Inferior parietal cortex (tissue), 1 donor: ENCODE results near the gene VWA5B1.

Experiments used
- DNase-seq: peaks from one replicate; pipeline ENCODE4 v3.0.0-alpha.2; 2016; ENCODE audit errors: extremely low spot score

Gene VWA5B1

DNA sequence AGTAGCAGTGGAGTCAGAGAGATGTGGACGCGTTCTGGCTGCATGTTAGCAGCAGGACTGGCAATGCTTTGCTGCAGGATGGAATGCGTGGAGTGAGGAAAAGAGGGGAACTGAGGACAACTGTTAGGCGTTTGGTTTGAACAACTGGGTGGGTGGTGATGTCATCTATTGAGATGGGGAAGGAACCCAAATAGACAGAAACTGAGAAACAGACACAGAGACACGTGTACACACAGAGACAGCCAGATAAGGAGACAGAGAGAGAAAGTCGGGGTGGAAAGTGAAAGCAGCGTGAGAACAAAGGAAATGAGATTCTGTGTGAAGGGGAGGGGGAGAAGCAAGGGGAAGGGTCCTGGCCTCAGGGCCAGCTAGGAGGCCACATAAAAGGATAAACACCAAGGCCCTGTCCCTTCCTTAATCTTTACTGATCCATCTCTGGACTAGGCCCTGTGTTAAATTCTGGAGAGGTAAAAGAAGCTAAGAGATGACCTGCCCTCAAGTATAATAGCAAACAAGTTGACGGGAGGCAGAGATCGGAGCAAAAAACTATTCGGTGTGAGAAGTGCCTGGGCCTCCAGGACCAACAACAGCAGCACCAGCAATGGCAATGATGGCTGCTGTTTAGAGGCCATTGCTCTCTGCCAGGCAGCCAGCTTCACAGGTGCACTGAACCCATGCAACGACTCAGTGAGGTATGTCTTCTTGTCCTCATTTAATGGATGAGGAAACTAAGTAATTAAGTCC lies 31.6 kb downstream of the VWA5B1 start:
- no peak for DNase-seq

DNA sequence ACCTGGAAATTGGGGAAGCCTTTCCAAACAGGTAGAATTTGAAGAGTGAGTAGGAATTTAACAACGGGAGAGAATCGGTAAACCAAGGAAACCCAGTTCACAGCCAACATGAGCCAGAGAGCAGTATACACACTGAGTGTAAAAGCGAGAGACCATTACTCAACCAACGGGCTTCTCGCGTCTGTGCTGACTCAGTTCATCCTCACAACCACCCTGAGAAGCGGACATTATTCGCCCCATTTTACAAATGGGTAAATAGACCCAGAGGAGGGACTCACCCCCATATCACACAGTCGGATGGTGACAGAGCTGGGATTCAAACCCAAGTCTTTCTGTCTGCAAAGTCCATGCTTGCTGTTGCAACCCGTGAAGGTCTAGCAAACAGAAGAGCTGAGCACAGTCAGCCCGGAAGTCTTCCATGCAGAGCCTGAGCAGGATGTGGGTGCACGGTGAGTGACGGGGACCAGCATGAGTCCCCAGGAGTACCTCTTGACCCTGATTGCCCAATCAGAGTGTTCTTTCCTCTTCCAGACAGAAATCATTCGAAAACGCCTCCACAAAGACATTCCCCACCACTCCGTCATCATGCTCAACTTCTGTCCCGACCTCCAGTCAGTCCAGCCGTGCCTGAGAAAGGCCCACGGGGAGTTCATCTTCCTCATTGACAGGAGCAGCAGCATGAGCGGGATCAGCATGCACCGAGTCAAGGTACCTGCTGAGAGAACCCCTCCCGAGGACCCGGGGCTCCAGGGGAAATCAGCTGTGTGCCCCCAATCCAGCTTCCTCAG lies 32.3 kb downstream of the VWA5B1 start:
- no peak for DNase-seq

DNA sequence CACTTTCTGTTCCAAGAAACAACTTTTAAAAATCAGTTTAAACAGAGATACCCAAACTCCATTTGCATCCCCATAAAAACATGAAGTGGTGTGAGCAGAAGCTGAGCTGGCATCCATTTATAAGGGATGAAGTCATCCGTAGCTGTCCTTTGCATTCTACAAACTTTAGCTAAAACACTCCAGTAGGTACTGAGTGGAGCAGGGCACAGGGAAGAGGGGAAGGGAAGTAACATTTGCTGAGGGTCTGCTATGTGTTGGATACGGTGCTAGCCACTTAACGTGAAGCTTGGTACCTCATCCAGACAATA lies 32.9 kb downstream of the VWA5B1 start:
- no peak for DNase-seq

DNA sequence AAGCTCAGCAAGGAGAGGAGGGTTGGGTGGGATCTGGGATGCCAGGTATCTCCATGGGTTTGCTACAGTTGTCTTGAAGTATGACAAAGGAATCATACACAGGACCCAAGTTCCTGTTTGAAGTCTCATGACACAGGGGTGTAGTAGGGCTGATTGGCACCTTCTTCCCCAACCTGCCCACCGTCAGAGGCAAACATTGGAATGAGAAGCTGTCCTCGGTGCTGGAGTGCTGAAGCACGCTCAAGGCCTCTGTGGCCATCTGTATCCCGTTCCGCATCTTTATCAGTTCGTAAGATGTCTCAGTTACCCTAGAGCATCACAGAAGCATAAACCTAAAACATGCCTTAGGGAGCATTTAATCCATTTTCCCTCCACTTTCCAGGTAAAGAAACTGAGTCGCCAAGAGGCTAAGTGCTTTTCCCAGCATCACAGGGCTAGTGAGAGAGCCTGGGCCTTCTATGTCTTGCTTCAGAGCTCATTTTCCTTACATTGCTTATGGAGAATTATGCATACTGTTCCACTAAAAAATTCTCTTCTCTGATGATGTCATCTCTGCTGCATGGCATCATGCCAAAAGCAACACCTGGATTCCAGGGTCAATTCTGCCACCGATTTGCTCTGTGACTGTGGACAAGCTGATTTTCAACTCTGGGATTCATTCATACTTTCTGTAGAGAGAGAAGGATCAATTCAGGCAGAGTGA lies 34.2 kb downstream of the VWA5B1 start:
- no peak for DNase-seq

DNA sequence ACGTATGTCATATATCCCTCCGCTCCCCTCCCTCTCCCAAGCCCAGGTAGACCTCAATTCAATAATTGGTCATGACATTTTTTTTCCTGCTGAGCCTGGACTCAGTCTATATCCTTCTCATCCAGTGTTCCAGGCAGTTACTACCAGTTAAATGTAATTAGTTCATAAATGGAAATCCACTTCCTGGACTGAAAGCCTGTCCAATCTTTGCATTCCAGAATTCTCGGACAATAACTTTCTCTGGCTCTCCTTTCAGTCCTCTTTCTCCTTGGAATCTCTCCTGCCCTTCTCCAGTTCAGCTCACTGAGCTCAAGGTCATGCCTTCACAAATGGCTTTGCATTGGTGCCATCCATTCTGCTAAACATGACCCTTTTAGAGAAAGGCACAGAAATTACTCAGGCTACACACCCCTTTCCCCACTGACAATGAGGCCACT lies 34.8 kb downstream of the VWA5B1 start:
- DNase-seq, result peak; percentile 9

DNA sequence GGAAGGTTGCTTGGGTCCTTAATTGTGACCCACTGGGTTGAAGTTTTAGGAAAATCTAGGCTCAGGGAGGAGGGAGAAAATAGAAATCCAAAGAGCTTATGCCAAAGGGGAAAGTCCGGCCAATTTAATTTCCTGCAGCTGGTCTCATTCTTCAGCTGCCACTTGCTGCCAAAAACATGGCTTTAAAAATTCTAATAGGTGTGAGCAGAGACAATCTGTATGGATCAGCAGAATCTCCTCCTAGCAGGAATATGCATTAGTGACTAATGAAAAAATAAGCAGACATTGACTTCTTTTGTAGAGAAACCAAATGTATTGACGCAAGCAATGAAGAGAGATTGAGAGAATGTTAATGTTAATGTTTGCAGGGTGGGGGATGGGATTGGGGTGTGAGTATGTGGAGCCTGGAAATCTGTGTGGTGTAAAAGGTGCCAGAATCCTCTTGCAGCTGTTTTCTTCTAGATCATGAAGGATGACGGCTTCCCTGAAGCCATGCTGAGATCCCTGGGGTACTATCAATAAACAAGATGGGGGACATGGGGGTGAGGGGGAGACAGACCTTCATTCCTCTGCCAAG lies 35.3 kb downstream of the VWA5B1 start:
- DNase-seq, result peak; percentile 17

DNA sequence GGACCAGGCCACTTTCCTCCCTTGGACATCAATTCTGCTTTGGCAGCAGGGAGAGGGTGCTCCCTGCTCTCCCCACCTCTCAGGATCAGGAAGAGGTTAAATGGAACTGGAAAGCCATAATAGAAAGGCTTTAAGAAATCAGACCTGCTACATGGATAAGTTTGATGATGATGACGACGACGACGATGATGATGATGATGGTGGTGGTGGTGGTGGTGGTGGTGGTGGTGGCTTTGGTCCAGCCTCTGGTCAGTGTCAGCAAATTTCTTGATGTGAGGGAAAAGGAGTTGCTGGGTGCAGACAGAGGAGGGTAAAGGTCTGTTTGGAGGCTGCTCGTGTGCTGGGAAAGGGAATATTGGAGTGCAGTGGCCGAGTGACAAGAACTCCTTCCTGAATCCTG lies 36.8 kb downstream of the VWA5B1 start:
- DNase-seq, result no peak

DNA sequence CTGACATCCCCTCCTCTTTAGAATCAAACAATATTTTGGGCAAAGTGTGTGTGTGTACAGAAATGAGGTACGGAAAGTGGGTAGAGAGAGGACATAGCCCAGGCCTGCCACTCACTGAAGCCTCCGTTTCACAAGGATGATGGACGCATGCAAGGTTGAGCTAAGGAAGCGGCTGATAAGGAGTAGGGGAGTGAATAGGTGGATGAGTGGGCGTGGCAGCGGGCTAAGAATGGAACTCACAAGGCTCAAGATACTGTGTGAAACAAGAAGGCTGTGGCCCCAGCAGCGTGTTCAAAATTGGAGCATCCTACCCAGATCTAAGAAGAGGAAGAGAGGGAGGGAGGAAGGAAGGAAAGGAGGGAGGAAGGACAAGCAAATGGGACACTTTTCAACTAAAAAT lies 37.5 kb downstream of the VWA5B1 start:
- DNase-seq, result no peak

DNA sequence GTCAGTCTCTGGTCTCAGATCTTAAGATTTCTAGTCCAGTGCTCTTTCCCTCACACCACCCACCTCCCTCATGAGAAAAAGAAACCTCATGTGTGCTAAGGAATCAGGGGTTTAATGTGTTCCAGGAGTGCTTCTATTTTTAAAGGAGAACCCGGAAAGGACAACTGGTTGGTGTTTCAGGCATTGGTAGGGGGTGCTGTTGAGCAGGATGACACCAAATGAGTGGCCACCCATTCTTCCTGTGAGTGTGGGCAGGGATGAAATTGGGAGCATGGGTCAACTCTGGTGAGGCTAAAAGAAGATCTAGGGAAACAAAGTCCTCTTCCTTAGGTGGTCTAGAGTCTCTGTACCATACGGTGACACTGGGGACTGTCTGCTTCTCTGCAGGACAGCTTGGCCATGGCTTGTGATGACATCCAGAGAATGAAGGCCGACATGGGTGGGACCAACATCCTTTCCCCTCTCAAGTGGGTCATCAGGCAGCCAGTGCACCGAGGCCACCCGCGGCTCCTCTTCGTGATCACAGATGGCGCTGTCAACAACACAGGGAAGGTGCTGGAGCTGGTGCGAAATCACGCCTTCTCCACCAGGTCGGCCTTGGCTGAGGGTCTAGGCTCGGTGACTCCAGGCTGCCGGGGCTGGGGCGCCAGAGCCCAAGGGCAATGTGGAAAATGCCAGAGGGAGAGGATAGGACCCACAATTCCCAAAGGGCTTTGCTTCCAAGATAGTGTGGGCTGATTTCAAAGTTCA lies 39.3 kb downstream of the VWA5B1 start:
- DNase-seq, result no peak

DNA sequence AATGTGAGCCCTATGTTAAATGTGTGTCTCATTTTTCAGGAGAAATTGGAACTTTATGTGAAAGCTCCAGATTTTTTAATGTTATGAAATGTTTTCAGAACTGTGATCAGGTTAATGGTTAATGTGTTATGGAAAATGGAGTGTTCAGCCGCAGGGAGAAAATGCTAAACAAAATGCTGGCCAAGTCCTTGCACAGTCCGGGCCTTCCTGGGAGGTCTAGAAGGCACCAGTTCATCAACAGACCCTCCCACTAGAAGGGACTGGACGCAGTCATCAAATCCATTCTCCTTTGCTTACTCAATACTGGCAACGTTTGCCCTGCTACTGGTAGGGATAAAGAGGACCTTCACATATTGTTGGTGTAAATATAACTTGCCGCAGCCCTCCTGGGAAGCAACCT lies 43.4 kb downstream of the VWA5B1 start:
- no peak for DNase-seq

DNA sequence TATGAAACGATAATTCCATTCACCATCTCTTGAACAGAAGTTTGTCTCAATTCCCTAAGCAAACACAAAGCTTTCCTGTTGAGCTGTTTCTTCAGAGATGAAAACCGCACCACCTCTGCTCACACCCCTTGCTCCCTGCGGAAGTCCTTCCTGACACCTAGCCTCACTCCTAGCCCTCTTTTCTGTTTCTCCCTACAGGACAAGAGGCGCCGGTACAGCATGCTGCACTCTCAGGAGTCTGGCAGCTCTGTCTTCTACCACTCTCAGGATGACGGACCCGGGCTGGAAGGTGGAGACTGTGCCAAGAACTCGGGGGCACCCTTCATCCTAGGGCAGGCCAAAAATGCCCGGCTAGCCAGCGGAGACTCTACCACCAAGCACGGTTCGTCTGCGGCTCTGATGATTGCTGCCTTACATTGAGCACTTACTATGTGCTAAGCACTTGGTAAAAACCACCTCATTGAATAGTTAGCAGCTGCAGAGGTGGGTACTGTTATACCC lies 45.5 kb downstream of the VWA5B1 start:
- DNase-seq, result no peak

DNA sequence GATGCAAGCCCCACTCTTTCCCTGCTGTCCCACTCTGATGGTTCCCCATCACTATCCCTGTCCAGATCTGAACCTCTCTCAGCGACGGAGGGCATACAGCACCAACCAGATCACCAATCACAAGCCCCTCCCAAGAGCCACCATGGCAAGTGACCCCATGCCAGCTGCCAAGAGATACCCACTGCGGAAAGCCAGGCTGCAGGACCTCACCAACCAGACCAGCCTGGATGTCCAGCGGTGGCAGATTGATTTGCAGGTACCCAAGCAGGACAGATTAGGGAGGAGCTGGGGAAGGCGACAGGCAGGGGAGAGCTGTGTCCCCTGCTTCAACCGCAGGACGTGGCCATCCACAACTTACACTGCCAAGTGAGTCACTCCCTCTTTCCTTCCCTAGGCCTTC lies 46.9 kb downstream of the VWA5B1 start:
- no peak for DNase-seq

DNA sequence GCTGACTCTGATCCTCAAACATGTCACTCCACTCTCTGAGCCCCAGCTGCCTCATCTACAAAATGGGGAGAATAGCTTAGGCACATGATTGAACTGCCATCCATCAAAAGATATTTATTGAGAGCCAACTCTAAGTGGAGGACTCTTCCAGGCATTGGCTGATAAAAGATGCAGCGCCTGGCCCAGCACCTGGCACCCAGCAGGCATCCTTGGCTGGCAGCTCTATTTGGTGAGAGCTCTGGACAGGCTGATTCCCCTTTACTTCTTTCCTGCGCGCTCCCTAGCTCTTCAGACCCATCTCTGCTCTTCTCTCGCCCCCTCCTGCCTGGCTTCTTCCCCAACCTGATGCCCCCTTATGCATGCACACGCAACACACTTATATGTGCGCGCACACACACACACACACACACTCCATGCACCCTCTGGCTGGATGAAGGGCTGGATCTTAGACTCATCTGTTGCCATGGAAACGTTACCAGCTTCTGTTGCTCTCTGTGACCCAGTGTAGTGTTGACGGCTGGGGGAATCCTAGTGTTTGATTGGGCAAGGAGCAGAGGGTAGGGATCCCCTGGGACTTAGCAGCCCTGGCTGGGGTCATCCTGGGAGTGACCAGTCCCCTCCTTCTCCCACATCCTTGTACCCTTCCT lies 49.3 kb downstream of the VWA5B1 start:
- no peak for DNase-seq

DNA sequence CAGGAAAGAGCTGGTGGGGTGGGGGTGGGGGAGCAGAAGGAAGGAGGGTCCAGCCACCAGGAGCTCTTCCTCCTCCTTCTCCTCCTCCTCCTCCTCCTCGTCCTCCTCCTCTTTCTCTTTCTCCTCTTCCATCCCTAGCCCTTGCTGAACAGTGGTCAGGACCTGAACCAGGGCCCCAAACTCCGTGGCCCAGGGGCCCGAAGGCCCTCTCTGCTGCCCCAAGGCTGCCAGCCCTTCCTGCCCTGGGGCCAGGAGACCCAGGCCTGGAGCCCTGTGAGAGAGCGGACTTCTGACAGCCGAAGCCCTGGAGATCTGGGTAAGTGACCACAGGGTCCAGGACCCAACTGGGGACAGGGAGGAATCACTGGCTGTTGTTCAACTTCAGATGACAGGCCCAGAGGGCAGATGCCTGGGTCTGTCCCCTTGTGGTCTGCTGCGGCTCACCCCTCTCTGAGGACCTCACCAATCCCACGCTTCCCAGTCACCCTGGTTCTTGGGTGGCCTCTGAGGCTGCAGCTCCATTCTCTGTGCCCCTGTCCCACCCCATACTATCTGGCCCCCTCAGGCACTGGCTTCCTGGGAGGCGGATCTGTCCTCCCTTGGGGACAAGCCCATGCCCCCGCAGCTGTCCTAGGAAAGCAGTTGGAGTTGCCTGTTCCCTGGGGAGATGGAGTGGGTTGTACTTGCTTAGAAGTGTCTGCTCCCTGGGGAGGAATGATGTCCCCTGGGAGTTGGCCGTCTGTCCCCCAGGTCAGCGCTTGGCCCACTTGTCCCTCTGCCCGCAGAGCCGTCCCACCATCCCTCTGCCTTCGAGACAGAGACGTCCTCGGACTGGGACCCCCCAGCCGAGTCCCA lies 51.8 kb downstream of the VWA5B1 start:
- no peak for DNase-seq

DNA sequence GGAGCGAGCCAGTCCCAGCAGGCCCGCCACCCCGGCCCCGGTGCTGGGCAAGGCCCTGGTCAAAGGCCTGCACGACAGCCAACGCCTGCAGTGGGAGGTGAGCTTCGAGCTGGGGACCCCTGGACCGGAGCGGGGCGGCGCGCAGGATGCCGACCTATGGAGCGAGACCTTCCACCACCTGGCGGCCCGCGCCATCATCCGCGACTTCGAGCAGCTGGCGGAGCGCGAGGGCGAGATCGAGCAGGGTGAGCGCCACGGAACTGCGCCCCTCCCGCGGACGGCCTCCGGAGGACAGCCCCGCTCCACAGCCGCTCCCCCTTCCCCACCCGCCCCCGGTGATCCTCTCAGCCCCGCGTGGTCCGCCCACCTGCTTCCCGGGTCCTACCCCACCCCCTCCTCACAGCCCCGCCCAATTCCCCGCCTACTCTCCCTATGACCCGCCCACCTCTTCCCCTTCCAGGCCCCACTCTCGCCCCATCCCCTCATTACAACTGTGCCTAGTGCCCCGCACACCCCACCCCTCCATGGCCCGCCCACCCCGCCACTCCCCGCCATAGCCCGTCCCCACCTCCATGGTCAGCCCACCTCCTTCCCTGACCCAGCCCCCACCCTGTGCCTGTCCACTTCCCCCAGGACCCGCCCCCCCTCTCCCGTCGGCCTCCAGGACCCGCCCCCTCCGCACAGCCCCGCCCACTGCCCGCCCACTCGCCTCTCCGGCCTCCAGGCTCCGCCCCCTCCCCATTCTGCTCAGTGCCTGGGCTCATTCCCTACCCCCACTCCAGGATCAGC lies 52.7 kb downstream of the VWA5B1 start:
- DNase-seq, result no peak

DNA sequence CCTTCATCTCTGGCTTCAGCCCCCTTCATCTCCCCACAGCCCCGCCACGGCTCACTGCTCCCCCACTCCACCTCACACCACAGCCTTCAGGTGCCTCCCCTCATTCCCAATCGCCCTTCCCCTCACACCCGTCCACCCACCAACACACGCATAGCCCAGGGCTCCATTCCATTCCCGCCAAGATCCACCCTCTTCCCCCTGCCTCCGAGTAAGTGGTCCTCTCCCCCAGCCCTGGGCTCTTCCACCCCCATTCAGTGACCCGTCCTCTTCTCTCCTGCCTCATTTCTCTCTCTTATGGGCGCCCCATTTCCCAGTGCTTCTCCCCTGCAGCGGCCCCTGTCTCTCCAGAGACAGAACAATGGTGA lies 53.2 kb downstream of the VWA5B1 start:
- no peak for DNase-seq

DNA sequence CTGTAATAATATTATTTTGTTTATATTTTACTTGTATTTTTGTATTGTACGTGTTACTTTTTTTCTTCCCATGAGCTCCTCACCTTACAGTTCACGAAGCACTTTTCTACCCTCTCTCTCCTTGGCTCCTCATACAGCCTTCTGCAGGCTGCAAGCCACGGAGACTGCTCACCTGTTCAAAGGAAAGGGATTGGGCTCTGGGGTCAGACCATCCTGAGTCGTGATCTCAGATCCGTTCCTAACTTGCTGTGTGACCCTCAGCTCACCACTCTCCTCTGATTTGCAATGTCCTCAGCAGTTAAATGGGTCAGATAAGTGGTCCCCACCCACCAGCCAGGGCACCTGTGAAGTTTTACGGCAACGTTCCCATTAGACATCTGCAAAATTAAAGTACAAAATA lies 54.1 kb downstream of the VWA5B1 start:
- DNase-seq, result no peak

DNA sequence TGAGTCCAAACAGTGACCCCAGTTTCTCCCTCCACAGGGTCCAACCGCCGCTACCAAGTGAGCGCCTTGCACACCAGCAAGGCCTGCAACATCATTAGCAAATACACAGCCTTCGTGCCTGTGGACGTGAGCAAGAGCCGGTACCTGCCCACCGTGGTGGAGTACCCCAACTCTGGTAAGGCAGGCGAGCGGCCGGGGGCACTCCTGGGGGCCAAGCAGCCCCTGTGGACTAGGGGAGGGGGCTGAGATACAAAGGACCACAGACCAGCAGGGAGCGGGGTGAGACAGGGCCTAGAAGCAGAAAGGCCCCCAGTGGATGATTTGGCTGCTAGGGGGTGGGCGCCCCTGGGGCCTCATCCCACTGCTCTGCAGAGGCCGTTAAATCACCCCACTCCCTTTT lies 54.7 kb downstream of the VWA5B1 start:
- no peak for DNase-seq

DNA sequence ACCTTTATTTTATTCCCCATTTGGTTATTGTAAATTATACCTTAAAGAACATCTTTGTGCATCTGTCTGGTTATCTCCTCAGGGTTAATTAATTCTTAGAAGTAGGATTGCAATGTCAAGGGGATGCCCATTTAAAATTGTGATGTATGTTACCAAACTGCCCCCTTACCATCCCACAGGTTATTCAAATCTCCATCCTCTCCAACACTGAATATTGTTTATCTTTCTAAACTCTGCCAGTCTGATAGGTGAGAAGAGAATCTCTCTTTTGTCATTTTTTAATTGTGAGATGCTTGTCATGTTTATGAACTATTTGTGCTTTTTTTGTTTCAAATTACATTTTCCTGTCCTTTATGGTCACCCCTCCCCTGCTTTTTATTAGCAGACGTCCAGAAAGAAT lies 55.8 kb downstream of the VWA5B1 start:
- DNase-seq, result no peak
